ENCODE data around the gene SLC25A30.

The SLC25A30 gene

DNA sequence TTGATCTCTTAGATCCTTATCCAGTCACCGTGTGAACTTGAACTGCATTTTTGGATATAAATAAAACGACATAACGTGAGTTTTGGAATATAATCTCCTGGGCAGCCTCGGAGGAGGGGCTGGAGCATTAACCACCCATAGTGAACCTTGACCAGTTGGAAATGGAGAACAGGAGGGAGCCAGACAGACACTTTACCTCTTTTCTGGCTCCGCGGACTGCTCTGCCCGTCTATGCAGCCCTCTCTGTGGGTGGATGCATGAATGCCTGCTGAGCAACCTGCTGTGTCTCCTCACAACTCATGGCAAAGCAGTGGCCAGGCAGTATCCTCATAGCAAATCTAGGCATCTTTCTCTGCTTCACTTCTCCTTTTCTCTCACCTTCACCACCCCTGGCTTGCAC is 36.0 kb upstream of the SLC25A30 start:
- no peak for DNase-seq (ENCODE audit: low read depth)
- H3K4me3 ChIP-seq (ENCODE audit: low read depth, low read length) = no peak overlapping the region
- in situ Hi-C loops (cut with HindIII; ENCODE audit: low sequenced_read_pairs) = no loop called here
- TF ChIP-seq, protein P1, sequence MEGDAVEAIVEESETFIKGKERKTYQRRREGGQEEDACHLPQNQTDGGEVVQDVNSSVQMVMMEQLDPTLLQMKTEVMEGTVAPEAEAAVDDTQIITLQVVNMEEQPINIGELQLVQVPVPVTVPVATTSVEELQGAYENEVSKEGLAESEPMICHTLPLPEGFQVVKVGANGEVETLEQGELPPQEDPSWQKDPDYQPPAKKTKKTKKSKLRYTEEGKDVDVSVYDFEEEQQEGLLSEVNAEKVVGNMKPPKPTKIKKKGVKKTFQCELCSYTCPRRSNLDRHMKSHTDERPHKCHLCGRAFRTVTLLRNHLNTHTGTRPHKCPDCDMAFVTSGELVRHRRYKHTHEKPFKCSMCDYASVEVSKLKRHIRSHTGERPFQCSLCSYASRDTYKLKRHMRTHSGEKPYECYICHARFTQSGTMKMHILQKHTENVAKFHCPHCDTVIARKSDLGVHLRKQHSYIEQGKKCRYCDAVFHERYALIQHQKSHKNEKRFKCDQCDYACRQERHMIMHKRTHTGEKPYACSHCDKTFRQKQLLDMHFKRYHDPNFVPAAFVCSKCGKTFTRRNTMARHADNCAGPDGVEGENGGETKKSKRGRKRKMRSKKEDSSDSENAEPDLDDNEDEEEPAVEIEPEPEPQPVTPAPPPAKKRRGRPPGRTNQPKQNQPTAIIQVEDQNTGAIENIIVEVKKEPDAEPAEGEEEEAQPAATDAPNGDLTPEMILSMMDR (IDR thresholded peaks at IDR 0.05; ENCODE audit: low read depth, low read length, missing control alignments) = no peak

DNA sequence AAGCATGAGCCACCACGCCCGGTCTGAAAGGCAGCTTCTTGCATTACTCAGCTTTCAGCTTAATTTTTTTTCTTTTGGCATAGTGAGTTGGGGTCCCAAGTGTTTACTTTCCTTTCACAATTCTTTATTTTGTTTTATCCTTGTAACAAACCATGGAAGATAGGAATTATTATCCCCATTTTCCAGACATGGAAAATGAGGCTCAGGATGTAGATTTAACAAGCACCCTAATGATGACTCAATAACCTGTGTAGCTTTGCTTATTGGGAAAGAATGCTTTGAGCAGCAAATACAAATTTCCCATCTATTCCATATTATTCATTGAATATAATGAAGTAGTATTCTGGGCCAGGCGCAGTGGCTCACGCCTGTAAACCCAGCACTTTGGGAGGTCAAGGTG is 33.1 kb upstream of the SLC25A30 start:
- no peak overlapping the region for H3K4me3 ChIP-seq (ENCODE audit: low read depth, low read length)
- in situ Hi-C loops (cut with HindIII; ENCODE audit: low sequenced_read_pairs) = no loop called here
- no peak for DNase-seq (ENCODE audit: low read depth)
- TF ChIP-seq, protein P1 (IDR thresholded peaks at IDR 0.05; ENCODE audit: low read depth, low read length, missing control alignments) = no peak

DNA sequence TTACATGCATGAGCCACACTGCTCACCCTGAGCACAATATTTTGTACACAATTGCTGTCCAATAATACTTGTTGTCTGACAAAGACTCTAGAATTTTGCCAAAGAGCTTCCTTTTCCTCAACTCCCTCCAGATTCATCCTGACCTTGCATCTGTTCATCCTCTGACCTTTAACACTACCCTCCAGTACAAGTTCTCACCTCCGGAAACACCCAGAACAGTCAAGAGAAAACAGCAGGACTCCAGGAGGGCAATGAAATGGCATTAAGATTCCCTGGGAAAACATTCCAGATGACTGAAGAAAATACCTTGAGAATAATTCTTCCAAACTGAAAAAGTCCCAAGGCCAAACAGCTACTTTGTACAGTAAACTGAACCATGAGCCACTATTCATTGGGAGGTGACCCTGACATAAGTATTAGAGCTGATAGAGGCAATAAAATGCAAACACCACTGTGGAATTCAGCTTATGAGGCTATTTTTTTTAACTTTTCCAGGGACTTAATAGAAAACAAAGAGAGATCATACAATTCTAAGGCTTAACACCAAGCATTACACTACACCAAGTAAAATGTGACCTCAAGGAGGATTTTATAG is 30.9 kb upstream of the SLC25A30 start:
- no peak for DNase-seq (ENCODE audit: low read depth)
- in situ Hi-C loops (cut with HindIII; ENCODE audit: low sequenced_read_pairs) = no loop called here
- TF ChIP-seq, protein P1 (IDR thresholded peaks at IDR 0.05; ENCODE audit: low read depth, low read length, missing control alignments) = no peak
- H3K4me3 ChIP-seq (ENCODE audit: low read depth, low read length) = no peak overlapping the region

DNA sequence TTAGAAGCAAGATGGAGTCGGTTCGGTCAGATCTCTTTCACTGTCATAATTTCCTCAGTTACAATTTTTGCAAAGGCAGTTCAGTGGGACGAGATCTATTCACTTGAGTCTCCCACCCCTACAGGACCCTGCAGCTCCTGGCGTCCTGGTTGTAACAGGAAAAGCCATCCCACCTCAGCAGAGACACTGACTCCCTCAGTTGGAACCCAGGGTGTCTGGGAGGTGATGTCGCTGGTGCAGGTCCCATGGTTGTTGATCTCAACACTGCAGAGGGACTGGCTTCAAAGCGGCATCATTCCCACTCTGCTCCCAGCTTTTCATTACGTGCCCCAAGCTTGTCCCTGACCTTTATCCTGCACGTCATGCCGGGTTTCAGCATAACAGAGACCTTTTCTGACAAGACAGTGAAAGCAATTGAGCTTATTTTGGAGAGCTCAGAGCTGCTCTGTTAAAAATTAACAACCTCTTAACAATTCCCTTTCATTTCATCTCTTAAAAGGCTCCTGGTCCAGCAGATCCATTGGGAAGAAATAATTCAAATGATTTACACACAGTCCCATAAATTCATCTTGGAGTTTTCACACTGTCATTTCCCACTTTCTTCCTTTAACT is 29.0 kb upstream of the SLC25A30 start:
- no peak overlapping the region for H3K4me3 ChIP-seq (ENCODE audit: low read depth, low read length)
- TF ChIP-seq, protein P1 (IDR thresholded peaks at IDR 0.05; ENCODE audit: low read depth, low read length, missing control alignments) = no peak
- in situ Hi-C loops (cut with HindIII; ENCODE audit: low sequenced_read_pairs) = no loop called here
- DNase-seq (ENCODE audit: low read depth) = no peak

DNA sequence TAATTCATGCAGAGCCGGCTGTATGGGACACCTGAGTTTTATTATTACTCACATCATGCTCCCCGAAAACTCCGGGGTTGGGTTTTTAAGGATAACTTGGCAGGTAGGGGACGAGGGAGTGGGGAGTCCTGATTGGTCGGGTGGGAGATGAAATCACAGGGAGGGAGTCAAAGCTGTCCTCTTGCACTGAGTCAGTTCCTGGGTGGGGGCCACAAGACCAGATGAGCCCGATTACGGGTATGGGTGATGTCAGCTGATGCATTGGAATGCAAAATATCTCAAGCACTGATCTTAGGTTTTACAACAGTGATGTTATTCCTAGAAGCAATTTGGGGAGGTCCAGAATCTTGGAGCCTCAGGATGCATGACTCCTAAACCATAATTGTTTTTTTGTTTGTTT is 28.0 kb upstream of the SLC25A30 start:
- no peak for DNase-seq (ENCODE audit: low read depth)
- in situ Hi-C loops (cut with HindIII; ENCODE audit: low sequenced_read_pairs) = no loop called here
- H3K4me3 ChIP-seq (ENCODE audit: low read depth, low read length) = no peak overlapping the region
- TF ChIP-seq, protein P1 (IDR thresholded peaks at IDR 0.05; ENCODE audit: low read depth, low read length, missing control alignments) = no peak

DNA sequence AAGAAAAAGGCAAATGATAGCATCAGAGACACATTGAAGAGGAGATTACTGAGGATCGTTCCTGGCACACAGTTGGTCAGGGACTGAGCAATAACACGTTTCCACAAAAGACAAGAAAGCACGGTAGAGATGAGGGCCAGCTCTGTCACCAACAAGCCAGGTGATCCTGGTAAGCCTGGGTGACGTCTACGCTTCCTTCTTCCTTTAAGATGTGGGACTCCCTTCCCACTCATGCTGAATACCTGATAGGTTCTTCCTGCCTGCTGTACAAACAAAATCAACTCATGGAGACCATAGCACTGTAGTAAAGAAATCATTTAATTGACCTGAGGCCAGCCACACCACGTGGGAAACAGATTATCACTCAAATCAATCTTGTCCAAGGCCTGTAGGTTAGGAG is 26.9 kb upstream of the SLC25A30 start:
- no peak for DNase-seq (ENCODE audit: low read depth)
- H3K4me3 ChIP-seq (ENCODE audit: low read depth, low read length) = no peak overlapping the region
- in situ Hi-C loops (cut with HindIII; ENCODE audit: low sequenced_read_pairs) = no loop called here

More for the DNA sequence above, 26.9 kb upstream of the SLC25A30 start:
- TF ChIP-seq, protein P1 (IDR thresholded peaks at IDR 0.05; ENCODE audit: low read depth, low read length, missing control alignments) = no peak

Measured in astrocyte of the cerebellum (primary cell).